ENCODE results near the gene MRGPRG.

The MRGPRG gene

DNA sequence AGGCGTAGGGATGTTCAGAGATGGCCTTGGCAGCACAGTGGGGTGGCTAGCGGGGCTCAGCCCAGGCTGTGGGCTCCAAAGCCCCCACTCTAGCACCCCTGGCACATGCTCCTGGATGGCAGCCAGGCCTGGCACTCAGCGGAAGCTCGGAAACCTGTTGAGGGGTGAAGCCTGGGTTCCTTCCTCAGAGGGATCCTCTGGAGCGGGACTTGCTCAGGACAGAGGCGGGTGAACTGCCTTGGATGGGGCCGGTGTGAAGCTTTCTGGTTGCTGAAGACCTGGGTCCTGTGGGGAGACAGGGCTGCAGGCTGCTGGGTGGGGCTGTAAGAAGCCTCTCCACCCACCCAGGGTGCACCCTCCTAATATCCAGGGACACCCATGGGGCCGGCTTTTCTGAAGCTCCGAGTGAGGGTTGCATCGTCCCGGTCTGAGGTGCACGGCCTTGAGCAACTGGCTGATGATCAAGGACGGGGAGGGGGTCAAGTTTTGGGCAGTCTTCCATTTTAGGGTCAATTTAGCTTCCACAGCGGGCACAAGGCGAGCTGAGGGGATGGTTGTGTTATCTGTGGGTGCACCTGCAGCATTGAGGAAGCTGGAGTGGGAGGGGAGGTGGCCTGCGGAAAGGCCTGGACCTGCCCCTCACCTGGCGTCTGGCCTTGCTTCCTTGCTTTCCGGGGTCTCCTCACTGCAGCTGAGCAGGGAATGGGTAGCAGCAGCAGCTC lies 8.4 kb upstream of the MRGPRG start:
- Histone ChIP-seq H3K36me3 (replicated peaks; ENCODE audit: low read depth, low read length) (no peaks in the 10 kb centered on the region), H3K27me3 (ENCODE audit: low read depth, low read length) (no peaks in the 10 kb centered on the region), H4K20me1 (ENCODE audit: insufficient read depth, low read length) (no peaks in the 10 kb centered on the region), H3K4me2 (ENCODE audit: low read length) (no peak overlapping the region), H3K79me2 (ENCODE audit: low read length) (no peaks in the 10 kb centered on the region), H3K4me3 (ENCODE audit: low read length) (no peak overlapping the region), H2AFZ (ENCODE audit: low read depth, low read length) (no peak overlapping the region), H3K9me3 (ENCODE audit: insufficient read depth, low read length) (no peaks in the 10 kb centered on the region), H3K4me1 (ENCODE audit: low read length) (no peaks in the 10 kb centered on the region), H3K9ac (ENCODE audit: low read length) (no peak overlapping the region), H3K27ac (ENCODE audit: low read length) (no peak overlapping the region)
- no peak for TF ChIP-seq CTCF (IDR thresholded peaks at IDR 0.05; ENCODE audit: low read depth, low read length)

DNA sequence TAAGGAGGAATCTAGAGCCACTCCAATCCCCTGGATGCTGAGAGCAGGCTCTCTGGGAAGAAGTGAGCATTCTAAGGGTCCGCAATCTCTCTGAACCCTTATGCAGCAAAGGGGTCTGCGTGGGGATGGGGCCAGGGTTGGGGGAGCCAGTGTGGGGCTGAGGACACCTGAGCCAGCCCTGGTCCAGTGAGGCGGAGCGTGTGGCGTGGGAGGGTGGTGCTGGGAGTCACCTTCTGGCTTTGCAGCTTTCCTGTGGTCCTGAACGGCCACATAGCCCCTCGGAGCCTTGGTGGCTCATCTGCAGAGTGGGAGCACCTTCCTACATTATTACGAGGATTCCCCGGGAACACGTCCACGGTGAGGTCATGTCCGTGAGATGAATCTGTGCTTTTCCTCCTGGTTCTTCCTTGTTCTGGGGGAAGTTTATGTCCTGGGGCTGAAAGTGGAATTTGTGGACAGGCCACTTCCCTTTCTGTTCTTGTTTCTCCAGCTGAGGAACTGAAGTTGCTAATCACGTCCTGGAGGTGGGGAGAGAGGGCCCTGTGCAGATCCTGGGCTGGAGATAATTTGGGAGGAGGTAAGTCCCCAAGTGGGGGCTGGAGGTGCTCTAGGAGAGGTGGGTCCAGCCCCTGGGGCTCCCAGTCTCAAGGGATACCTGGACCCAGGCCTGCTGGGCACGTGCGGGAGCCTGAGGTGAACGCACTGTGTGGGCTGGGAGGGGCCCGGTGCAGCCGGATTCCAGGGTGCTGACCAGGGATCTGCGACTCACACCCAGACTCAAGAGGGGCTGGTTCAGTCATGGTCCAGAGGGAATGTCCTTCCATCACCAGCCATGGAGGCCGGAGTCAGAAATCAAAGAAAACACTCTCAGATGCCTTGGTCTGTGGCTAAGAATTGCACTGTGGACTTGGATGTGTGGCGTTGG lies 7.5 kb upstream of the MRGPRG start:
- H3K36me3 ChIP-seq (replicated peaks; ENCODE audit: low read depth, low read length): no peaks in the 10 kb centered on the region
- H4K20me1 ChIP-seq (ENCODE audit: insufficient read depth, low read length): no peaks in the 10 kb centered on the region
- no peak overlapping the region for H2AFZ ChIP-seq (ENCODE audit: low read depth, low read length)
- H3K9me3 ChIP-seq (ENCODE audit: insufficient read depth, low read length): no peaks in the 10 kb centered on the region
- no peak overlapping the region for H3K4me2 ChIP-seq (ENCODE audit: low read length)
- H3K4me3 ChIP-seq (ENCODE audit: low read length): no peak overlapping the region
- H3K9ac ChIP-seq (ENCODE audit: low read length): no peak overlapping the region
- TF ChIP-seq EZH2phosphoT487 (IDR thresholded peaks at IDR 0.05; ENCODE audit: low read depth) (no peak), CTCF (IDR thresholded peaks at IDR 0.05; ENCODE audit: low read depth, low read length) (no peak)
- H3K27ac ChIP-seq (ENCODE audit: low read length): no peak overlapping the region
- no peaks in the 10 kb centered on the region for H3K27me3 ChIP-seq (ENCODE audit: low read depth, low read length)
- no peaks in the 10 kb centered on the region for H3K4me1 ChIP-seq (ENCODE audit: low read length)
- H3K79me2 ChIP-seq (ENCODE audit: low read length): no peaks in the 10 kb centered on the region

- H3K4me3 ChIP-seq (ENCODE audit: low read length): no peak overlapping the region
- no peak for TF ChIP-seq CTCF (IDR thresholded peaks at IDR 0.05; ENCODE audit: low read depth, low read length)
- TF ChIP-seq EZH2phosphoT487 (IDR thresholded peaks at IDR 0.05; ENCODE audit: low read depth): no peak
- no peaks in the 10 kb centered on the region for H3K36me3 ChIP-seq (replicated peaks; ENCODE audit: low read depth, low read length)
- no peaks in the 10 kb centered on the region for H3K27me3 ChIP-seq (ENCODE audit: low read depth, low read length)
- H2AFZ ChIP-seq (ENCODE audit: low read depth, low read length): no peak overlapping the region
- no peak overlapping the region for H3K27ac ChIP-seq (ENCODE audit: low read length)
- no peaks in the 10 kb centered on the region for H4K20me1 ChIP-seq (ENCODE audit: insufficient read depth, low read length)
- H3K4me1 ChIP-seq (ENCODE audit: low read length): no peaks in the 10 kb centered on the region
- H3K79me2 ChIP-seq (ENCODE audit: low read length): no peaks in the 10 kb centered on the region
- H3K9ac ChIP-seq (ENCODE audit: low read length): no peak overlapping the region
- no peak overlapping the region for H3K4me2 ChIP-seq (ENCODE audit: low read length)
- no peaks in the 10 kb centered on the region for H3K9me3 ChIP-seq (ENCODE audit: insufficient read depth, low read length)
These were observed 6.6 kb upstream of the MRGPRG start for GRCh38 chr11:3225159-3225758.

Data from OCI-LY3 (cell line).